GM19328 (cell line): ENCODE data around the gene CNOT2.

Source experiments
- ATAC-seq: cut with Tn5 transposase; IDR thresholded peaks from one replicate; pipeline ENCODE4 v1.9.1; 2021; ENCODE audit warnings: mild to moderate bottlenecking, moderate library complexity; ENCODE audit not compliant: unreplicated experiment

CNOT2 gene

GRCh38 chr12:70251226-70251625, 8.0 kb downstream of the CNOT2 start:
- ATAC-seq = no peak

- no peak for ATAC-seq
Measured at GRCh38 chr12:70251661-70252060, 8.4 kb downstream of the CNOT2 start.

- no peak for ATAC-seq
Measured at GRCh38 chr12:70252832-70253231, 9.6 kb downstream of the CNOT2 start.

- no peak for ATAC-seq
Measured at GRCh38 chr12:70254225-70254624, 11.0 kb downstream of the CNOT2 start.

GRCh38 chr12:70254846-70255245, 11.6 kb downstream of the CNOT2 start:
- no peak for ATAC-seq

- no peak for ATAC-seq
Measured at GRCh38 chr12:70255311-70255710, 12.1 kb downstream of the CNOT2 start.

- no peak for ATAC-seq
Measured at GRCh38 chr12:70258605-70259403, 15.6 kb downstream of the CNOT2 start.

GRCh38 chr12:70260646-70261045, 17.4 kb downstream of the CNOT2 start:
- ATAC-seq = no peak

- ATAC-seq = no peak
Measured at GRCh38 chr12:70264067-70264867, 21.0 kb downstream of the CNOT2 start.

- no peak for ATAC-seq
Measured at GRCh38 chr12:70265132-70265531, 21.9 kb downstream of the CNOT2 start.

GRCh38 chr12:70267550-70267949, 24.3 kb downstream of the CNOT2 start:
- no peak for ATAC-seq

GRCh38 chr12:70268972-70269371, 25.7 kb downstream of the CNOT2 start:
- no peak for ATAC-seq

- no peak for ATAC-seq
Measured at GRCh38 chr12:70270108-70270507, 26.9 kb downstream of the CNOT2 start.

- no peak for ATAC-seq
Measured at GRCh38 chr12:70271025-70271424, 27.8 kb downstream of the CNOT2 start.

- ATAC-seq = no peak
Measured at GRCh38 chr12:70272510-70272909, 29.3 kb downstream of the CNOT2 start.

- no peak for ATAC-seq
Measured at GRCh38 chr12:70275045-70275444, 31.8 kb downstream of the CNOT2 start.

GRCh38 chr12:70277973-70278372, 34.7 kb downstream of the CNOT2 start:
- ATAC-seq = no peak

- no peak for ATAC-seq
Measured at GRCh38 chr12:70278945-70279344, 35.7 kb downstream of the CNOT2 start.

GRCh38 chr12:70283232-70283631, 40.0 kb downstream of the CNOT2 start:
- no peak for ATAC-seq

GRCh38 chr12:70288817-70289216, 45.6 kb downstream of the CNOT2 start:
- no peak for ATAC-seq

- ATAC-seq = no peak
Measured at GRCh38 chr12:70290116-70290515, 46.9 kb downstream of the CNOT2 start.
